K562 (cell line): ENCODE results near the gene NR1H2. TPM values are rescaled to one million over a fixed set of nuclear protein-coding genes. Genes with fewer than 3 reads are reported as not detected.
A peak's percentile ranks its signal among the peaks of the same experiment; 100 is the strongest.

ENCODE experiments used
- EP400 ChIP-seq: fragments of 450-650 bp; IDR thresholded peaks from 2 replicates; pipeline ENCODE4 v1.6.1; 2017; ENCODE audit warnings: antibody characterized with exemption, mild to moderate bottlenecking, moderate library complexity
- ESRRA ChIP-seq: fragments of 450-650 bp; IDR thresholded peaks from 2 replicates; pipeline ENCODE4 v1.6.1; 2014; ENCODE audit warnings: low read depth, mild to moderate bottlenecking, moderate library complexity, borderline replicate concordance
- HDAC8 ChIP-seq: fragments of 450-650 bp; IDR thresholded peaks from 2 replicates; pipeline ENCODE4 v1.6.1; 2016; ENCODE audit warnings: mild to moderate bottlenecking, missing genetic modification characterization, moderate library complexity, missing compliant biosample characterization
- HLTF ChIP-seq: fragments of 450-650 bp; IDR thresholded peaks from 2 replicates; pipeline ENCODE4 v1.6.1; 2016
- KAT7 ChIP-seq: sonication (generic); formaldehyde crosslinking; IDR thresholded peaks from 2 replicates; pipeline ENCODE4 v1.8.0; 2022; ENCODE audit warnings: missing genetic modification reagents, mild to moderate bottlenecking, borderline replicate concordance
- LCOR ChIP-seq: sonication (generic); formaldehyde crosslinking; IDR thresholded peaks from 2 replicates; pipeline ENCODE4 v1.8.0; 2022; ENCODE audit warnings: mild to moderate bottlenecking, missing genetic modification reagents
- MTA3 ChIP-seq: fragments of 450-650 bp; formaldehyde crosslinking; IDR thresholded peaks from 2 replicates; pipeline ENCODE4 v1.6.1; 2017; ENCODE audit warnings: mild to moderate bottlenecking, borderline replicate concordance
- NBN ChIP-seq: fragments of 450-650 bp; IDR thresholded peaks from 2 replicates; pipeline ENCODE4 v1.6.1; 2016; ENCODE audit warnings: low read depth, mild to moderate bottlenecking
- NCOR1 ChIP-seq: fragments of 450-650 bp; IDR thresholded peaks from 2 replicates; pipeline ENCODE4 v1.6.1; 2016; ENCODE audit warnings: mild to moderate bottlenecking, moderate library complexity
- PHF8 ChIP-seq: fragments of 200-600 bp; sonication (generic); IDR thresholded peaks from 2 replicates; pipeline ENCODE4 v1.6.1; 2012; ENCODE audit warnings: mixed run types, mild to moderate bottlenecking, inconsistent platforms, low read length, moderate library complexity, borderline replicate concordance
- POLR2G ChIP-seq: fragments of 200-400 bp; formaldehyde crosslinking; IDR thresholded peaks from 2 replicates; pipeline ENCODE4 v1.6.1; 2017; ENCODE audit warnings: low read depth, mild to moderate bottlenecking, antibody characterized with exemption, low read length, moderate library complexity
- RBFOX2 ChIP-seq: fragments of 200-400 bp; formaldehyde crosslinking; IDR thresholded peaks from 2 replicates; pipeline ENCODE4 v1.6.1; 2017; ENCODE audit warnings: low read depth, mild to moderate bottlenecking, low read length, moderate library complexity
- SMARCA4 ChIP-seq: fragments of 450-650 bp; IDR thresholded peaks from 2 replicates; pipeline ENCODE4 v1.6.1; 2016
- TAF1 ChIP-seq: IDR thresholded peaks from 2 replicates; pipeline ENCODE4 v1.6.1; 2011; ENCODE audit warnings: mild to moderate bottlenecking, low read length, moderate library complexity; ENCODE audit not compliant: insufficient read depth, control insufficient read depth, severe bottlenecking; ENCODE audit errors: extremely low read depth
- TRIM24 ChIP-seq, 2 experiments: fragments of 450-650 bp; IDR thresholded peaks; 2 replicates each; pipeline ENCODE4 v1.6.1; 2016
- XRCC4 ChIP-seq: IDR thresholded peaks from one replicate; pipeline ENCODE4 v1.6.1; 2011; ENCODE audit not compliant: insufficient read depth, insufficient read length; ENCODE audit errors: extremely low read depth
- ZC3H11A ChIP-seq: IDR thresholded peaks from 2 replicates; pipeline ENCODE4 v1.6.1; 2012; ENCODE audit warnings: low read depth, low read length, improper control_type of control experiment
- ZNF146 ChIP-seq: IDR thresholded peaks from one replicate; pipeline ENCODE4 v1.6.1; 2018; ENCODE audit warnings: missing compliant biosample characterization; ENCODE audit not compliant: unreplicated experiment
- ZNF174 ChIP-seq: fragments of 250-450 bp; sonication (Bioruptor Pico); IDR thresholded peaks from 2 replicates; pipeline ENCODE4 v1.4.0; 2020; ENCODE audit warnings: mild to moderate bottlenecking
- polyA plus RNA-seq, 8 experiments: library from polyadenylated mRNA; depleted of rRNA in 4 of 8; stranded (reverse) in 5 of 8; unstranded in 3 of 8; fragments of >200 nt; fragmentation: Nextera tagmentation in 2 of 8; fragmentation: Illumina TruSeq in 1 of 8; extraction: Ambion mirVana in 2 of 8; extraction: Trizol in 1 of 8; gene quantifications; 2 replicates each; pipeline versions ENCODE4 v1.2.1 to v1.2.3, GENCODE V29; 2011 to 2014; ENCODE audit warnings: inconsistent platforms in 1 of 8, missing spikeins in 1 of 8
- total RNA-seq, 7 experiments: library from RNA; depleted of rRNA in 6 of 7; stranded (reverse); fragments of >200 nt in 6 of 7; fragmentation: Illumina TruSeq in 2 of 7; extraction: Trizol in 2 of 7; gene quantifications; 2 replicates each; pipeline versions ENCODE4 v1.2.1 to v1.2.3, GENCODE V29; 2011 to 2021; ENCODE audit warnings: low replicate concordance in 1 of 7
- TF ChIP-seq, protein P1 (sequence below): sonication (generic); formaldehyde crosslinking; IDR thresholded peaks from 2 replicates; pipeline ENCODE4 v1.8.0; 2022; ENCODE audit warnings: missing genetic modification reagents, mild to moderate bottlenecking, moderate library complexity, borderline replicate concordance
- TF ChIP-seq, protein P2 (sequence below), 2 experiments: fragments of 450-650 bp; IDR thresholded peaks; 2 replicates each; pipeline ENCODE4 v1.6.1; 2016
- TF ChIP-seq, protein P3 (sequence below): fragments of 250-450 bp; sonication (Bioruptor Pico); IDR thresholded peaks from 2 replicates; pipeline ENCODE4 v1.9.0; 2021; ENCODE audit warnings: mild to moderate bottlenecking
- TF ChIP-seq, protein P4 (sequence below): fragments of 200-800 bp; sonication (Bioruptor generic); IDR thresholded peaks from 2 replicates; pipeline ENCODE4 v1.6.1; 2017; ENCODE audit warnings: missing genetic modification characterization, missing compliant biosample characterization

The NR1H2 gene
- total and polyA plus RNA-seq, 9 of the 15 experiments (the other 6 are each of a cell fraction or from before 2014, with no cell fraction given) = 0.11 to 73.8 (median 24.0) TPM

DNA sequence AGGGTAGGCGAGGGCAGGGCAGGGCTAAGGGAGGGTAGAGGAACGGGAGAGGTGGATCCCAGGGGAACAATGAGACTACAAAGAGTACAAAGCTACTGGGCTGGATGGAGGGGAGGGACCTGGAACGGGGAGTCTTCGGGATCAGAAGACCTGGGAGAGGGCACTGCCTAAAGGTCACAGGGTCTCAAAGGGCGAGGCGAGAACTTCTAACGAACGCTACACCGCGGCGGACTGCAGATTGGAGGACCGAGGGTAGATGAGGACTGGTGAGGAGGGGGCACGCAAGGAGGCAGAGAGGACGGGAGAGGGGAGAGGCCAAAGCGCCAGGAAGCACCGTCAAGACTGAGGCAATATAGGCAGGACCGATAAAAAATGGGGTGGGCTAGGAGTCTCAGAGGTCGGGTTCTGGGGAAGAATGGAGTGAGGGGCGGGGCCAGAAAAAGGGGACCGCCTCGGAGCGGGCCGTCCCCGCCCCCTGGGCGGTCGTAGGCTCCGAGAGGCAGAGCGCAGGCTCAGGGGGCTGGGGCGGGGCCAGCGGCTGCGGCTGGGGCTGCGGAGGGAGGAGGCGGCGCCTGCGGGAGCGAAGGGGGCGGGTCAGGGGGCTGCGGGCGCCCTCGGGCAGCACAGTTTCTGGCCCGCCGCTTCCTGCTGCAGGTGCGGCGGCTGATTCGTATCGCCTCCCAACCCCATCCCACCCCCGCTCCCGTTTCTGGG lies 45.7 kb upstream of the NR1H2 start (continued):
- TF ChIP-seq, protein P1, sequence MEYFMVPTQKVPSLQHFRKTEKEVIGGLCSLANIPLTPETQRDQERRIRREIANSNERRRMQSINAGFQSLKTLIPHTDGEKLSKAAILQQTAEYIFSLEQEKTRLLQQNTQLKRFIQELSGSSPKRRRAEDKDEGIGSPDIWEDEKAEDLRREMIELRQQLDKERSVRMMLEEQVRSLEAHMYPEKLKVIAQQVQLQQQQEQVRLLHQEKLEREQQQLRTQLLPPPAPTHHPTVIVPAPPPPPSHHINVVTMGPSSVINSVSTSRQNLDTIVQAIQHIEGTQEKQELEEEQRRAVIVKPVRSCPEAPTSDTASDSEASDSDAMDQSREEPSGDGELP (CRISPR knock-in tag) = 0 out of 2 replicates have a peak, but pooled peaks have one; percentile 35
- TF ChIP-seq HDAC8 (no peak), NCOR1 (no peak), PHF8 (peak; percentile 62; the same call in 1 of the 2 replicates), ZNF174 (CRISPR knock-in tag) (no peak), KAT7 (no peak), LCOR (CRISPR knock-in tag) (0 out of 2 replicates have a peak, but pooled peaks have one; percentile 4), POLR2G (peak; percentile 54; the same call in 1 of the 2 replicates), XRCC4 (no peak), MTA3 (peak; percentile 33; the same call in 1 of the 2 replicates), ESRRA (peak; percentile 90), HLTF (peak; percentile 74; the same call in 1 of the 2 replicates), ZNF146 (CRISPR knock-in tag) (no peak), EP400 (0 out of 2 replicates have a peak, but pooled peaks have one; percentile 7), TRIM24 (IDR thresholded peaks at IDR 0.05) (peak in 1 of 2 experiments; percentile 54; a peak in 1 of 4 replicates), NBN (peak; percentile 31), RBFOX2 (peak; percentile 53), SMARCA4 (0 out of 2 replicates have a peak, but pooled peaks have one; percentile 17), TAF1 (peak; percentile 21), ZC3H11A (no peak)
- TF ChIP-seq, protein P2, sequence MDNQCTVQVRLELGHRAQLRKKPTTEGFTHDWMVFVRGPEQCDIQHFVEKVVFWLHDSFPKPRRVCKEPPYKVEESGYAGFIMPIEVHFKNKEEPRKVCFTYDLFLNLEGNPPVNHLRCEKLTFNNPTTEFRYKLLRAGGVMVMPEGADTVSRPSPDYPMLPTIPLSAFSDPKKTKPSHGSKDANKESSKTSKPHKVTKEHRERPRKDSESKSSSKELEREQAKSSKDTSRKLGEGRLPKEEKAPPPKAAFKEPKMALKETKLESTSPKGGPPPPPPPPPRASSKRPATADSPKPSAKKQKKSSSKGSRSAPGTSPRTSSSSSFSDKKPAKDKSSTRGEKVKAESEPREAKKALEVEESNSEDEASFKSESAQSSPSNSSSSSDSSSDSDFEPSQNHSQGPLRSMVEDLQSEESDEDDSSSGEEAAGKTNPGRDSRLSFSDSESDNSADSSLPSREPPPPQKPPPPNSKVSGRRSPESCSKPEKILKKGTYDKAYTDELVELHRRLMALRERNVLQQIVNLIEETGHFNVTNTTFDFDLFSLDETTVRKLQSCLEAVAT (IDR thresholded peaks at IDR 0.05) = peak; percentile 64 to 65
- TF ChIP-seq, protein P3, sequence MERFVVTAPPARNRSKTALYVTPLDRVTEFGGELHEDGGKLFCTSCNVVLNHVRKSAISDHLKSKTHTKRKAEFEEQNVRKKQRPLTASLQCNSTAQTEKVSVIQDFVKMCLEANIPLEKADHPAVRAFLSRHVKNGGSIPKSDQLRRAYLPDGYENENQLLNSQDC = no peak
- TF ChIP-seq, protein P4, sequence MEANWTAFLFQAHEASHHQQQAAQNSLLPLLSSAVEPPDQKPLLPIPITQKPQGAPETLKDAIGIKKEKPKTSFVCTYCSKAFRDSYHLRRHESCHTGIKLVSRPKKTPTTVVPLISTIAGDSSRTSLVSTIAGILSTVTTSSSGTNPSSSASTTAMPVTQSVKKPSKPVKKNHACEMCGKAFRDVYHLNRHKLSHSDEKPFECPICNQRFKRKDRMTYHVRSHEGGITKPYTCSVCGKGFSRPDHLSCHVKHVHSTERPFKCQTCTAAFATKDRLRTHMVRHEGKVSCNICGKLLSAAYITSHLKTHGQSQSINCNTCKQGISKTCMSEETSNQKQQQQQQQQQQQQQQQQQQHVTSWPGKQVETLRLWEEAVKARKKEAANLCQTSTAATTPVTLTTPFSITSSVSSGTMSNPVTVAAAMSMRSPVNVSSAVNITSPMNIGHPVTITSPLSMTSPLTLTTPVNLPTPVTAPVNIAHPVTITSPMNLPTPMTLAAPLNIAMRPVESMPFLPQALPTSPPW (CRISPR knock-in tag) = peak; percentile 85
